Mucosa of stomach (tissue), 1 donor: ENCODE data around the gene WBP4.
"Not testable (repeated sequence)": the region's sequence is repeated elsewhere in the genome, so short reads cannot be mapped to it uniquely, and the experiment has no call there.

Experiments used
- H3K27me3 ChIP-seq: one replicate; pipeline ENCODE4 v1.7.0; 2013; ENCODE audit warnings: mild to moderate bottlenecking, low read length; ENCODE audit not compliant: control insufficient read depth, insufficient read depth
- H3K36me3 ChIP-seq: one replicate; pipeline ENCODE4 v1.7.0; 2013; ENCODE audit warnings: low read length; ENCODE audit not compliant: control insufficient read depth, insufficient read depth
- H3K4me1 ChIP-seq: one replicate; pipeline ENCODE4 v1.7.0; 2013; ENCODE audit warnings: mild to moderate bottlenecking, low read length; ENCODE audit not compliant: control insufficient read depth, insufficient read depth
- H3K4me3 ChIP-seq: one replicate; pipeline ENCODE4 v1.7.0; 2013; ENCODE audit warnings: low read length
- H3K9ac ChIP-seq: one replicate; pipeline ENCODE4 v1.7.0; 2013; ENCODE audit warnings: mild to moderate bottlenecking, low read length, moderate library complexity
- H3K9me3 ChIP-seq: one replicate; pipeline ENCODE4 v1.7.0; 2013; ENCODE audit warnings: mild to moderate bottlenecking, low read length, moderate library complexity; ENCODE audit not compliant: control insufficient read depth
- donor health status: Pancreatic carcinoma.

WBP4 gene

GRCh38 chr13:41111454-41111853 is 50.1 kb downstream of the WBP4 start:
- Histone ChIP-seq H3K36me3 (no peaks in the 10 kb centered on the region), H3K27me3 (no peaks in the 10 kb centered on the region)

GRCh38 chr13:41117869-41118268 is 56.6 kb downstream of the WBP4 start:
- H3K9me3 ChIP-seq = no peaks in the 10 kb centered on the region

More at GRCh38 chr13:41111454-41111853, 50.1 kb downstream of the WBP4 start:
- no peaks in the 10 kb centered on the region for H3K9me3 ChIP-seq
- H3K4me3 ChIP-seq = no peak overlapping the region
- H3K4me1 ChIP-seq = no peaks in the 10 kb centered on the region
- no peak overlapping the region for H3K9ac ChIP-seq

DNA sequence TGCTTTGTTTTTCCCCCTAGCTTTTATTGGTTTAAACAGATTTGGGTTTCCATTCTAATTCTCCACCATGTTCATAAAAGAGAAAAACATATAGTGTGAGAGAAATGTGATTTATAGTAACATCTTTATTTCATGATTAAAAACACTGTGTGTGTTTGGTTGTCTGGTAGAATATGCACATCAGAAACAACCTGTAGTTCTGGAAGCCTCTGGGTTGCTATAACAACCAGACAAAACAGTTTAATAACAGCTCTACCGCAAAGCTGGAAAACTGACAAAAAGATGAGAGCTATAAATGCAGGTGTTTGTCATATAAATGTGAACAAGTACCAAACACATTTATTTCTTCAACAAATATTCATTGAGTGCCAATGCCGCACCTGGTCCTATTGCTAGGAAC is 61.5 kb downstream of the WBP4 start:
- no peak overlapping the region for H3K9ac ChIP-seq
- no peaks in the 10 kb centered on the region for H3K9me3 ChIP-seq
- H3K27me3 ChIP-seq = no peaks in the 10 kb centered on the region
- no peaks in the 10 kb centered on the region for H3K4me1 ChIP-seq
- H3K36me3 ChIP-seq = no peaks in the 10 kb centered on the region
- H3K4me3 ChIP-seq = no peak overlapping the region

More at GRCh38 chr13:41117869-41118268, 56.6 kb downstream of the WBP4 start:
- Histone ChIP-seq H3K27me3 (no peaks in the 10 kb centered on the region), H3K4me3 (no peak overlapping the region), H3K4me1 (no peaks in the 10 kb centered on the region), H3K9ac (no peak overlapping the region), H3K36me3 (no peaks in the 10 kb centered on the region)

GRCh38 chr13:41127701-41128100 is 66.4 kb downstream of the WBP4 start:
- Histone ChIP-seq H3K36me3 (no peaks in the 10 kb centered on the region), H3K4me1 (peaks cover 5% of the 10 kb centered on the region), H3K27me3 (no peaks in the 10 kb centered on the region), H3K9ac (no peak overlapping the region), H3K4me3 (no peak overlapping the region), H3K9me3 (no peaks in the 10 kb centered on the region)

- Histone ChIP-seq H3K9me3 (no peaks in the 10 kb centered on the region), H3K27me3 (no peaks in the 10 kb centered on the region), H3K4me3 (no peak overlapping the region), H3K36me3 (no peaks in the 10 kb centered on the region), H3K9ac (no peak overlapping the region), H3K4me1 (peaks cover 5% of the 10 kb centered on the region)
Observed at GRCh38 chr13:41130356-41130755, 69.0 kb downstream of the WBP4 start.

DNA sequence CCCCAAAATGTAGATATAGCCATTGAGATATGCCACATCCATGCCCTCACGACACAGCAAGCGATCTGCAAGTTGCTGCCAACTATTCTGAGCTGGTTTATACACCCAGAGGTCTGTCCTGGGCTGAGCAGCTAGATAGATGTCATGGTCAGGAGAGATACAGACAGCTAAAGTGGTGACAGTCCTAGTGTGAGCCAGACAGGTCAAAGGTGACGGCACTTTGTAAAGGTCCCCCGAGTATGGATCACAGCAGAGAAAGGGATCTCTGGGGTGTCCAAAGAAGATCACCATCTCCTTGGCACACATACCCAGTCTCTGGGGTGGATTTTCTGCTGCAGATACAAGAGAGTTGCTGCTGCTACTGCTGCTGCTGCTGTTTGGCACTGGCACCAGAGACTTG is 69.9 kb downstream of the WBP4 start:
- H3K9me3 ChIP-seq, H3K27me3 ChIP-seq, H3K4me3 ChIP-seq, H3K9ac ChIP-seq, H3K36me3 ChIP-seq, H3K4me1 ChIP-seq: not testable (repeated sequence)

- Histone ChIP-seq H3K4me3 (peak overlapping the region; percentile 49), H3K9ac (peak overlapping the region; percentile 74)
- not testable (repeated sequence) for H3K9me3 ChIP-seq, H3K27me3 ChIP-seq, H3K36me3 ChIP-seq, H3K4me1 ChIP-seq
Observed at GRCh38 chr13:41131660-41132511, 70.6 kb downstream of the WBP4 start.

DNA sequence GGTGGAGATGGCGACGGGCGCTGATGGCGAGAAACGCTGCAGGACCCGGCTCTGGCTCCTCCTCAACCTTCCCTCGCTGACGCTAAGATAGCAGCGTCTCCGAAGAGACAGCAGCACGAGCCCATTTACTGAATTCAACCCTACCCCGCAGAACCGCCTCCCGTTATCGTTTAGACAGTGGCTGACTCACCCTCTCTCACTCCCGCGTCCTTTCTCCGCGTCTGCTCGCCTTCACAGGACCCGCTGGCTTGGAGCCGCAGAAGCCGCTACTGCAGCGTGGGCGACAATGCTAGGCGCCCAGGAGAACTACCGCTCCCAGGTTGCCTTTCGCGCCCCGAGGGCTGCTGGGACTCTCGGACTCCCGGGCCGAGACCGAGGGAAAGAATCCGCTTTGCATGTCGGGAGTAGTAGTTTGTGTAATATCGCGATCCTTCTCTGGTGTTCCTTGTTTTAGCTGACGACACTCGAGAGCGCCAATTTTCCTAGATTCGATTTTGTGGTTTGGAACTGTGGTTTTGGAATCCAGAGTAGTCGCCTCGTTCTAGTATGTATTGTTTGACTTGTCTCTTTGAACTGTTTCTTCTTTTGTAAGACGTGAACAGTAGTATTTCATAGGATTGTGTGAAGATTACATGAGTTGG is 71.3 kb downstream of the WBP4 start, which contains the start of gene KBTBD6:
TSS of gene KBTBD6 (minus strand) at position 291 of the 641 bp plus-strand sequence. CDS start 291 bp downstream, outside the sequence.
- H3K9ac ChIP-seq = peak within 1 kb of the TSS; percentile 74
- no peaks in the 10 kb centered on the region for H3K9me3 ChIP-seq
- no peaks in the 10 kb centered on the region for H3K36me3 ChIP-seq
- H3K4me1 ChIP-seq = peaks cover 5% of the 10 kb centered on the region
- peak within 1 kb of the TSS; percentile 49 for H3K4me3 ChIP-seq
- no peaks in the 10 kb centered on the region for H3K27me3 ChIP-seq
